Measurements from ENCODE around the gene TMEM247. TPM values are rescaled to one million over a fixed set of nuclear protein-coding genes. Genes with fewer than 3 reads are reported as not detected.

TMEM247 gene
- total and polyA plus RNA-seq, 2 of the 8 experiments (the other 6 are each of a cell fraction or from before 2014, with no cell fraction given): not detected

DNA sequence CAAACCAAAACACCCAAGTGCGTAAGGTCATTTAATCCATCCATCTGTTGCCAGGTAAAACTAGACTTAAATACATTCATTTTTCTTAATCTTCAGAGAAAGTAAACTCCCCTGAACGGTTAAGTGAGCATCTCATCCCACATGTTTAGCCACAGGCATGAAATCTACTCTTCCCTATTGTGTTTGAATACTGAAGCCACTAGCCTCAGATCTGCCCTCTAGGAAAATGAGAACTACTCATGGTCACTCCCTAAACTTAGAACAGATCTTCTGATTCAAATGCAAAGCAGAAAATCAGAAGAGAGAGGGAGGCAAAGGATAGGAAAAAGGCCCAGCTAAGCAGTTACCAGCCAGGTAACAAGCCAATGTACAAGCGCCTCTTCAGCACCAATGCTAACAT lies 7.1 kb downstream of the TMEM247 start:
- H3K56ac ChIP-seq (replicated peaks; ENCODE audit: insufficient read length, low read depth, low read length): no peak overlapping the region
- TF ChIP-seq HDAC6 (IDR thresholded peaks at IDR 0.05; ENCODE audit: low read depth, low read length) (no peak), POLR2A (IDR thresholded peaks at IDR 0.05; ENCODE audit: control extremely low read depth in 1 of 2, low read depth in 2 of 2, low read length in 2 of 2) (no peak), CREB1 (IDR thresholded peaks at IDR 0.05) (no peak), CHD2 (IDR thresholded peaks at IDR 0.05; ENCODE audit: low read length) (no peak), SIRT6 (IDR thresholded peaks at IDR 0.05; ENCODE audit: low read length) (no peak), SIN3A (conservative IDR thresholded peaks at IDR 0.05 in 1 of 2, IDR thresholded peaks at IDR 0.05 in 1 of 2; ENCODE audit: low read depth in 1 of 2, low read length in 2 of 2) (no peak)
- TF ChIP-seq, protein P1, sequence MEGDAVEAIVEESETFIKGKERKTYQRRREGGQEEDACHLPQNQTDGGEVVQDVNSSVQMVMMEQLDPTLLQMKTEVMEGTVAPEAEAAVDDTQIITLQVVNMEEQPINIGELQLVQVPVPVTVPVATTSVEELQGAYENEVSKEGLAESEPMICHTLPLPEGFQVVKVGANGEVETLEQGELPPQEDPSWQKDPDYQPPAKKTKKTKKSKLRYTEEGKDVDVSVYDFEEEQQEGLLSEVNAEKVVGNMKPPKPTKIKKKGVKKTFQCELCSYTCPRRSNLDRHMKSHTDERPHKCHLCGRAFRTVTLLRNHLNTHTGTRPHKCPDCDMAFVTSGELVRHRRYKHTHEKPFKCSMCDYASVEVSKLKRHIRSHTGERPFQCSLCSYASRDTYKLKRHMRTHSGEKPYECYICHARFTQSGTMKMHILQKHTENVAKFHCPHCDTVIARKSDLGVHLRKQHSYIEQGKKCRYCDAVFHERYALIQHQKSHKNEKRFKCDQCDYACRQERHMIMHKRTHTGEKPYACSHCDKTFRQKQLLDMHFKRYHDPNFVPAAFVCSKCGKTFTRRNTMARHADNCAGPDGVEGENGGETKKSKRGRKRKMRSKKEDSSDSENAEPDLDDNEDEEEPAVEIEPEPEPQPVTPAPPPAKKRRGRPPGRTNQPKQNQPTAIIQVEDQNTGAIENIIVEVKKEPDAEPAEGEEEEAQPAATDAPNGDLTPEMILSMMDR (IDR thresholded peaks at IDR 0.05; ENCODE audit: control extremely low read depth in 1 of 3, insufficient read depth in 1 of 3, low read depth in 1 of 3, low read length in 3 of 3): no peak
- TF ChIP-seq, protein P2, sequence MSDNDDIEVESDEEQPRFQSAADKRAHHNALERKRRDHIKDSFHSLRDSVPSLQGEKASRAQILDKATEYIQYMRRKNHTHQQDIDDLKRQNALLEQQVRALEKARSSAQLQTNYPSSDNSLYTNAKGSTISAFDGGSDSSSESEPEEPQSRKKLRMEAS (IDR thresholded peaks at IDR 0.05): no peak
- TF ChIP-seq, protein P3, sequence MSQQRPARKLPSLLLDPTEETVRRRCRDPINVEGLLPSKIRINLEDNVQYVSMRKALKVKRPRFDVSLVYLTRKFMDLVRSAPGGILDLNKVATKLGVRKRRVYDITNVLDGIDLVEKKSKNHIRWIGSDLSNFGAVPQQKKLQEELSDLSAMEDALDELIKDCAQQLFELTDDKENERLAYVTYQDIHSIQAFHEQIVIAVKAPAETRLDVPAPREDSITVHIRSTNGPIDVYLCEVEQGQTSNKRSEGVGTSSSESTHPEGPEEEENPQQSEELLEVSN (IDR thresholded peaks at IDR 0.05): no peak

More for the DNA sequence above, 7.1 kb downstream of the TMEM247 start:
- Histone ChIP-seq H4K91ac (replicated peaks; ENCODE audit: insufficient read length, low read length) (no peak overlapping the region), H3K4me2 (ENCODE audit: insufficient read depth in 1 of 2, low read depth in 2 of 2, low read length in 2 of 2) (no peak overlapping the region), H4K5ac (ENCODE audit: insufficient read length, low read depth, low read length) (no peak overlapping the region), H3K79me2 (ENCODE audit: control insufficient read depth in 1 of 2, insufficient read depth in 2 of 2, low read length in 2 of 2) (no peaks in the 10 kb centered on the region), H3K4me1 (replicated peaks in 1 of 4; ENCODE audit: control insufficient read depth in 3 of 4, insufficient read depth in 4 of 4, low read length in 3 of 4) (peaks cover 0 to 15% (median 7%) of the 10 kb centered on the region in 4 experiments; a peak in 4 of 7 replicates), H2BK120ac (replicated peaks; ENCODE audit: low read depth, low read length) (no peak overlapping the region), H3K9ac (replicated peaks in 1 of 4; ENCODE audit: extremely low read depth in 1 of 4, low read depth in 3 of 4, low read length in 3 of 4) (no peak overlapping the region), H3K27me3 (replicated peaks in 1 of 4; ENCODE audit: control insufficient read depth in 3 of 4, extremely low read depth in 1 of 4, insufficient read depth in 3 of 4, low read length in 3 of 4) (no peaks in the 10 kb centered on the region), H3K27ac (ENCODE audit: low read depth, low read length) (no peak overlapping the region), H2BK20ac (ENCODE audit: low read length) (no peak overlapping the region), H3K14ac (ENCODE audit: insufficient read length) (no peak overlapping the region), H3K79me1 (ENCODE audit: low read depth, low read length) (no peaks in the 10 kb centered on the region), H3K4ac (replicated peaks; ENCODE audit: insufficient read length, low read depth, low read length) (no peak overlapping the region), H3K36me3 (ENCODE audit: control insufficient read depth in 2 of 4, insufficient read depth in 4 of 4, low read length in 3 of 4) (no peaks in the 10 kb centered on the region), H2BK5ac (ENCODE audit: low read depth, low read length) (no peak overlapping the region), H4K20me1 (replicated peaks in 1 of 2; ENCODE audit: control insufficient read depth in 1 of 2, insufficient read depth in 2 of 2, low read length in 2 of 2) (no peaks in the 10 kb centered on the region), H3K23me2 (ENCODE audit: low read depth, low read length) (no peaks in the 10 kb centered on the region), H3K4me3 (ENCODE audit: extremely low read depth in 1 of 4, insufficient read depth in 2 of 4, low read depth in 3 of 4, low read length in 4 of 4) (no peak overlapping the region), H2AFZ (ENCODE audit: low read length) (no peak overlapping the region), H3K23ac (ENCODE audit: insufficient read length) (no peak overlapping the region), H2AK5ac (ENCODE audit: low read depth, low read length) (no peak overlapping the region), H4K8ac (ENCODE audit: extremely low read depth, insufficient read depth, low read length) (no peak overlapping the region), H2BK12ac (ENCODE audit: low read depth, low read length) (no peak overlapping the region), H3K9me3 (ENCODE audit: insufficient read depth in 2 of 2, low read depth in 1 of 2, low read length in 1 of 2) (no peaks in the 10 kb centered on the region), H2BK15ac (ENCODE audit: low read length) (no peak overlapping the region), H3K18ac (ENCODE audit: extremely low read depth, low read length) (no peak overlapping the region)
- CTCF ChIA-PET (ENCODE audit: partially characterized antibody): interaction anchor here (0.9 to 1.3 kb wide), 2 partner anchors 54 to 70 kb away, joined by 3 read pairs; no protein-coding TSS in a partner anchor
- WGBS, 2 experiments (ENCODE audit: extremely low coverage in 1 of 2, insufficient coverage in 1 of 2, insufficient read length in 1 of 2, insufficient replicate concordance in 2 of 2, low coverage in 1 of 2, low lambda C conversion rate in 2 of 2, missing lambda C conversion rate in 1 of 2): 91% methylated on average over 3 of the region's 3 CpGs; no CpG with 5 or more reads in 1 of the 2 experiments
- POLR2A ChIA-PET (ENCODE audit: partially characterized antibody): no interaction called here
- FAIRE-seq (no peak), DNase-seq (ENCODE audit: low read depth in 1 of 2, low spot score in 2 of 2) (no peak)

Measured in H1 (cell line).